IPS-18c (cell line): ENCODE data around the gene SLC25A4.
"Not testable (repeated sequence)": the region's sequence is repeated elsewhere in the genome, so short reads cannot be mapped to it uniquely, and the experiment has no call there.

ENCODE experiments used
- H3K4me3 ChIP-seq: 2 replicates; pipeline ENCODE4 v1.7.0; 2013; ENCODE audit warnings: low read depth, mild to moderate bottlenecking, low read length, moderate library complexity; ENCODE audit not compliant: insufficient read depth
- H3K9me3 ChIP-seq: one replicate; pipeline ENCODE4 v1.6.1; 2013; ENCODE audit warnings: mild to moderate bottlenecking, low read length, moderate library complexity; ENCODE audit not compliant: control insufficient read depth, insufficient read depth

Gene SLC25A4

DNA sequence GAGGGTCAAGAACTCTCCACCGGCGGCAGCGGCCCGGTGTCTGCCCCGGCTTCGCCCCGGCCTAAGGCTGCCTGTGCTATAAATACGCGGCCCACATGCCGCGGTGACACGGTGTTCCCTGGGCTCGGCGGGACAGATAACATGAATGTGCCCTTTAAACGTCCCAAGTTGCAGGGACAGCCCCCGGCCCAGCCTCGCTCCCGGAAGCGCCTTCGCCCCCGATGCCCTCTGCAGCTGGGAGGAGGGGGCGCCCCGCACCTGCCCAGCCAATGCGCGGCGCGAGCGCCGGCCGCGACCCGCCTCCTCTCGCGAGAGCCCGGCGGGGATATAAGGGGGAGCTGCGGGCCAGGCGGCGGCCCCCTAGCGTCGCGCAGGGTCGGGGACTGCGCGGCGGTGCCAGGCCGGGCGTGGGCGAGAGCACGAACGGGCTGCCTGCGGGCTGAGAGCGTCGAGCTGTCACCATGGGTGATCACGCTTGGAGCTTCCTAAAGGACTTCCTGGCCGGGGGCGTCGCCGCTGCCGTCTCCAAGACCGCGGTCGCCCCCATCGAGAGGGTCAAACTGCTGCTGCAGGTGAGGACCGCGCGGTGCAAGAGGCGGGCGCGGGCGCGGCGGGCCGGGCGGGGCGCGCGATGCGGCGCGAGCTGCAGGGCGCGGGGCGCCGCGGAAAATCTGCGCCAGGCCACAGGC is at the start of gene SLC25A4:
TSS of gene SLC25A4 (plus strand) at position 355 of the 689 bp plus-strand sequence. CDS start at position 462, 107 bp downstream.
- no peaks in the 10 kb centered on the region for H3K9me3 ChIP-seq
- H3K4me3 ChIP-seq: peak within 1 kb of the TSS; percentile 73

- Histone ChIP-seq H3K4me3 (no peak overlapping the region), H3K9me3 (no peaks in the 10 kb centered on the region)
These were observed 49.5 kb upstream of the SLC25A4 start for GRCh38 chr4:185093603-185094002.

DNA sequence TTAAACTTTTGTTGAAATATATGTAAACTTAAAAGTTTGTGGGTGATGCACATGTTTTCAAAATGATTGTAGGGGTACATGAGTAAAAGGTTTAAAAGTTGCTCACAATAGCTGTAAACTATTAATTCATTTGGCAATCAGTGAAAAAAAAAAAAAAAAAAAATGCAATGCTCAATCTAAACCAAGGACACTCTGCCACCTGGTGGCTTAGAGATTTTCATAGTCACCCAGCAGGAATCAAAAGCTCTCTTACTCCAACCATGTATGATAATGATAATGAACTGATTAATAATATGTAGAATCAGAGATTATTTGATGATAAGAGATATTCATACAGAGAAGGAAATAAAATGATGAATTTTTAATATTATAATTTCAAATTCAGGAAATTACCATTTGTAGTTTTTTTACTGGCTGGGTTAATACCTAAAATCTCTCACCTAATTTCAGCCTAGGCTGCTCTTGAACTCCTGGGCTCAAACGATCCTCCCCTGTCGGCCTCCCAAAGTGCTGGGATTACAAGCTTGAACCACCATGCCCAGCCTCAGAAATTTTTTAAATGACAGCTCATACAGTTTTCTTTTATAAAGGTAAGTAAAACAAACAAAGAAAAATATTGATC is 46.9 kb upstream of the SLC25A4 start:
- Histone ChIP-seq H3K4me3 (no peak overlapping the region), H3K9me3 (no peaks in the 10 kb centered on the region)

GRCh38 chr4:185098474-185098873 is 44.6 kb upstream of the SLC25A4 start:
- no peak overlapping the region for H3K4me3 ChIP-seq
- H3K9me3 ChIP-seq: no peaks in the 10 kb centered on the region

- Histone ChIP-seq H3K9me3 (no peaks in the 10 kb centered on the region), H3K4me3 (no peak overlapping the region)
These were observed 43.9 kb upstream of the SLC25A4 start for GRCh38 chr4:185099024-185099682.

DNA sequence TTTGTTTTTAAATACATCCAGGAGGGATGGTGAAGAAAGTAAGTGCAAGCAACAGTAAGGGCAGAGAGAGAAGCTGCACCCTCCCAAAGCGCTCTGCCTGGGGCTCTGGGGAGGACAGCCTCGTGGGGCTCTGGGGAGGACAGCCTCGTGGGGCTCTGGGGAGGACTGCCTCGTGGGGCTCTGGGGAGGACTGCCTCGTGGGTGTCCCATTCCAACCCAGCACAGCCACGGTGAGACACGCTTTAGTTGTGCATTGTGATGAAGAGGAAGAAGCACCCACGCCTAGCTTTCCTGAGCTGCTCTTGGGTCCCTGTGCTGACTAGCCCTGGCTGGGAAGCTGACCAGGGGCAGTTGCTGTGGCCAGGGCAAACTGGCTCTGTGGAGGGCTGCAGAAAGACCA is 43.1 kb upstream of the SLC25A4 start:
- Histone ChIP-seq H3K9me3 (no peaks in the 10 kb centered on the region), H3K4me3 (no peak overlapping the region)

DNA sequence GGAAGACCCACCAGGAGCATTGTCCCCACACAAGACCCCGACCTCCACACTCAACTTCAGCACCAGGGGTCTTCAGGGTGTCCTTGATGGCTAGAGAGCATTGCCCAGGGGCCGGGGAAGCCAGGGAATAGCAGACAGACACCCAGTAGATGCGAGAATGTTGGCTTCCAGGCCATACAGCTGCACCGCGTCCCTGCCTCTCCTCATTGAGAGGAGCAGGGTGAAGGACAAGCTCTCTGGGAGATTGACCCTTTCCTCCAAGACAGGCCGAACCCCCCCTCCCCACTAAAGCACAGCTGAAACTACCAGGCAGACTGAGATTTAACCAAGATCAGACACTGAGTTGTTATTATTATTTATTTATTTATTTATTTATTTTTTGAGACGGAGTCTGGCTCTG is 42.6 kb upstream of the SLC25A4 start:
- no peaks in the 10 kb centered on the region for H3K9me3 ChIP-seq

DNA sequence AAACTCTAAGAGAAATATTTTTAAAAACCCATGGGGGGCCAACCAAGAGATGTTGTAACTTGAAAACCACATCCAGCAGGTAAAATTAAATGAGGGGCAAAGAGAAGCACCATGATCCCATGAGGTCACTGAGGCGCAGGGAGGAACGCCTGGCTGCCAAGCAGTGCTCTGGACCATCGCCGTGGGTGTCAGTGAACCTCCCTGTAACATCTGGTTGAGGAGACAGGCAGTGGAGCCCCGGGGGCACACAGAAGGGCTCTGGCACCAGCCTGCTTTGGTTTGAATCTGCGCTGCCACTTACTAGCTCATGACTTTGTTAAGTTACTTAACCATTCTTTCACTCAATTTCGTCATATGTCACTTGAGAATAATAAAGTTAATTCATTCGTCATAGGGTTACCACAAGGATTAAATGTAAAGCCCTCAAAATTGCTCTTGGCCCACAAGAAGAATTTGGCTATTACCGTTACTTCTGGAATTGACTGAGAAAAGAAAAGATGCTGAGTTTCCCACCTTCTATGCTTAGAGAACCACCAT is 41.6 kb upstream of the SLC25A4 start:
- no peak overlapping the region for H3K4me3 ChIP-seq
- no peaks in the 10 kb centered on the region for H3K9me3 ChIP-seq

More for the DNA sequence above, 42.6 kb upstream of the SLC25A4 start:
- no peak overlapping the region for H3K4me3 ChIP-seq

- Histone ChIP-seq H3K4me3 (no peak overlapping the region), H3K9me3 (no peaks in the 10 kb centered on the region)
These were observed 38.3 kb upstream of the SLC25A4 start for GRCh38 chr4:185104733-185105132.

- no peak overlapping the region for H3K4me3 ChIP-seq
- H3K9me3 ChIP-seq: no peaks in the 10 kb centered on the region
These were observed 36.7 kb upstream of the SLC25A4 start for GRCh38 chr4:185106353-185106752.

DNA sequence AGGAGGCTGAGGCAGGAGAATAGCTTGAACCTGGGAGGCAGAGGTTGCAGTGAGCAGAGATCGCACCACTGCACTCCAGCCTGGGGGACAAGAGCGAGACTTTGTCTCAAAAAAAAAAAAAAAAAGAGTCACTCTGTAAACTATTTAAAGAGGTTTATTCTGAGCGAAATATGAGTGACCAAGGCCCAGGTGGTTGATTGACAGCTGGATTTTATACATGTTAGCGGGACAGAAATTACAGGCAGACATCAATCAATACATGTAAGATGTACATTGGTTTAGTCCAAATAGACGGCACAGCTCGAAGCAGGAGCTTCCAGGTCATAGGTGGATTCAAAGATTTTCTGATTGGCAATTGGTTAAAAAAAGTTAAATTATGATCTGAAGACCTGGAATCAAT is 35.5 kb upstream of the SLC25A4 start:
- H3K4me3 ChIP-seq, H3K9me3 ChIP-seq: not testable (repeated sequence)

DNA sequence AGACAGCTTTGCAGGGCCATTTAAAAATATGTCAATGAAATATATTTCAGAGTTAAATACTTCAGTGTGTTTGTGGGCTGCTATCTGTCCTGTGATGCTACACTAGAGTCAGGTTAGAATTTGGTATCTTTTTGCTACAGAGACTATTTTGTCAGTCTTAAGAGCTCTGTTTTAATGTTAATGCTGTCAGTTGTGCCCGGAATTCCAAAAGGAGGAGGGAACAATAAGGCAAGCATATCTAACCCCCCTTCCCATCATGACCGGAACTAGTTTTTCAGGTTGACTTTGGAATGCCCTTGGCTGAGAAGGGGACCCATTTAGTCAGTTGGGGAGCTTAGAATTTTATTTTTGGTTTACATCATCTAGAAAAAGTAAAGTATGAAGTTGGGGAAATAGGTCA is 34.9 kb upstream of the SLC25A4 start:
- no peaks in the 10 kb centered on the region for H3K9me3 ChIP-seq
- no peak overlapping the region for H3K4me3 ChIP-seq

DNA sequence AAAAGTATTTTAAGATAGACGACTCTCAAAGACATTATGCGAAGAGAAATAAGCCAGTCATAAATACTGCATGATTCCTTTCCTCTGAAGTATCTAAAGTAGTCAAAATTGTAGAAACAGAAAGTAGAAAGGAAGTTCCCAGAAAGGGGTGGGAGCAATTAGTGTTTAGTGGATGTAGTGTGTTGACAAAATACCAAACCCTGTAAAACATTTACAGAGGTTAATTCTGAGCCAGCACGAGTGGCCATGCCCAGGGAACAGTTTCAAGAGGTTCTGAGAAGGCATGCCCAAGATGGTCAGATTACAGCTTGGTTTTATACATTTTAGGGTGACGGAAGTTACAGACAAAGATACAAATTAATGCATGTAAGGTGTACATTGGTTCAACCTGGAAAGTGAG is 34.4 kb upstream of the SLC25A4 start:
- Histone ChIP-seq H3K4me3 (no peak overlapping the region), H3K9me3 (no peaks in the 10 kb centered on the region)

DNA sequence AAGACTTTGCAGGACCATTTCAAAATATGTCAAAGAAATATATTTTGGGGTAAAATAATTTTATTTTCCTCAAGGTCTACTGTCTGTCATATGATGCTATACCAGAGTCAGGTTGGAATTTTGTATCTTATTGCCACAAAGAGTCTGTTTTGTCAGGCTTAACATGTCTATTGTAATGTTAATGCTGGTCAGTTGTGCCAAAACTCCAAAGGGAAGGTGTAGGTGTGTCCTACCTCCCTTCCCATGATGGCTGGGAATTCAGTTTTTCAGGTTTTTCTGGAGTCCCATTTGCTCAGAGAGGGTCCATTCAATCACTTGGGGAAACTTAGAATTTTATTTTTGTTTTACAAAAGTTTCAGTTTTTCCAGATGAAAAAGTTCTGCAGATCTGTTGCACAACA is 33.3 kb upstream of the SLC25A4 start:
- no peaks in the 10 kb centered on the region for H3K9me3 ChIP-seq
- no peak overlapping the region for H3K4me3 ChIP-seq

GRCh38 chr4:185110375-185110823 is 32.7 kb upstream of the SLC25A4 start:
- H3K9me3 ChIP-seq: no peaks in the 10 kb centered on the region
- no peak overlapping the region for H3K4me3 ChIP-seq

DNA sequence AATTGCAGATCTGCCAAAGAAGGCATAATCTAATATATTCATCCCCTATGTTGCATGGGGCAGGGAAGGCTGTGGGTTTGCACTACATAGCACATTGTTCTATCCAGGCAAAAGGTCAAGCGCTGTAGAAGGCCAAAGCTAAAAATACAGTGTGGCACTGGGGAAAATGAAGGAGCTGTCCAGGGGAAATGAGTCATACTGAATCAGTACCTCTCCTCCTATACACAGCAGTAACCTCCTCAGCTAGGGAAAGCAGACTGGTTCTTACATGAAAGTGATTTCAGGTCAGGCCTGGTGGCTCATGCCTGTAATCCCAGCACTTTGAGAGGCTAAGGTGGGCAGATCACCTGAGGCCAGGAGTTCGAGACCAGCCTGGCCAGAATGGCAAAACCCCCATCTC is 31.0 kb upstream of the SLC25A4 start:
- Histone ChIP-seq H3K4me3 (no peak overlapping the region), H3K9me3 (no peaks in the 10 kb centered on the region)

- no peak overlapping the region for H3K4me3 ChIP-seq
- no peaks in the 10 kb centered on the region for H3K9me3 ChIP-seq
These were observed 29.7 kb upstream of the SLC25A4 start for GRCh38 chr4:185113340-185113739.

DNA sequence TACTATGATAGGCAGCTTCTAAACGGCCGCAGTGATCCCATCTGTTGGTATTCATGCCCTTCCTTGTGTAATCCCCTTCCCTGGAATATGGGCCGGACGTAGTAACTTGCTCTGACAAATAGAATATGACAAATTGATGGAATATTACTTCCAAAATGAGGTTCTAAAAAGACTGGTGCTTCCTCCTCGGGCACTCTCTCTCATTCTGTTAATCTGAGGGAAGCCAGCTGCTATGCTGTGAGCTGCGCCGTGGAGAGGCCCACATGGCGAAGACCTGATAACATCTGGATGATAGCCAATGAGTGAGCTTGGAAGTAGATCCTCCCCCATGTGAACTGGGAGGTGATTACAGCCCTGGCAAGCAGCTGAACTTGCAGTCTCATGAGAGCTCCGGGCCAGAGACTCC is 27.2 kb upstream of the SLC25A4 start:
- no peak overlapping the region for H3K4me3 ChIP-seq
- H3K9me3 ChIP-seq: no peaks in the 10 kb centered on the region
